ENCODE data around the gene GGCT. TPM values are rescaled to one million over a fixed set of nuclear protein-coding genes. Genes with fewer than 3 reads are reported as not detected.
"Not testable (repeated sequence)": the region's sequence is repeated elsewhere in the genome, so short reads cannot be mapped to it uniquely, and the experiment has no call there.

GGCT gene
- total RNA-seq, 2 donors from 2014 or later, result 46.4 to 48.9 TPM

DNA sequence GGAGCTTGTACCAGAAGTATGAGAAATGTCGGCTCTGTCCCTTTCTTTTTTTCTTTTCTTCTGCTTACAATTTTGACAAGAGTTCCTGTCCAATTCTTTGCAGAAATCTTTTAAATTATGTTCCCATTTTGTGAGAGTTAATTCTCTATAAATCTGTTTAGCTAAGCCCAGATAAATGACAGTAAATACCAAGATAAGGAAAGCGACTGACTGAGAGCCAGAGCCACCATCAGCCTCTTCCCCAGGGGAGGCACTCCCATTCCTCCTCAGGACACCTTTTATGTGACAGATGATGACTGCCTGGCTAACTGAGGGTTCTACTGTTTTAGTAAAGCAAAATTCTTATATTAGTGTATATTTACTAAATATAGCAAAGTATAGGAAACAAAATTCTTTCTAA, 6.9 kb upstream of the GGCT start:
- DNase-seq, result no peak
- no peak for TF ChIP-seq CTCF (conservative IDR thresholded peaks at IDR 0.05)
- no peak overlapping the region for H3K4me3 Mint-ChIP-seq
- WGBS, 2 experiments (ENCODE audit: insufficient coverage in 1 of 2, insufficient read length in 1 of 2), result 56 to 69% methylated on average over 1 to 2 of the region's 2 CpGs
- H3K27me3 Mint-ChIP-seq (ENCODE audit: insufficient read depth), result peaks cover 36% of the 10 kb centered on the region
- H3K4me3 ChIP-seq (ENCODE audit: low read length), result no peak overlapping the region
- no peak overlapping the region for H3K9ac ChIP-seq (ENCODE audit: extremely low read depth, low read length, poor library complexity, severe bottlenecking)
- peaks cover 16% of the 10 kb centered on the region for H3K9me3 ChIP-seq (ENCODE audit: control insufficient read depth, low read length)
- H3K36me3 ChIP-seq (ENCODE audit: control insufficient read depth, insufficient read depth, low read length), result no peaks in the 10 kb centered on the region
- H3K36me3 Mint-ChIP-seq (ENCODE audit: low read depth), result no peaks in the 10 kb centered on the region
- peaks cover 2% of the 10 kb centered on the region for H3K4me1 Mint-ChIP-seq
- no peak overlapping the region for H3K27ac ChIP-seq (ENCODE audit: low read depth, low read length)
- H3K4me1 ChIP-seq (ENCODE audit: control insufficient read depth, insufficient read depth, low read length), result no peaks in the 10 kb centered on the region
- H3K9me3 Mint-ChIP-seq, result peaks cover 31% of the 10 kb centered on the region
- H3K27ac Mint-ChIP-seq, result no peak overlapping the region
- H3K27me3 ChIP-seq (ENCODE audit: control insufficient read depth, insufficient read depth, low read length, poor library complexity, severe bottlenecking), result peaks cover 26% of the 10 kb centered on the region

DNA sequence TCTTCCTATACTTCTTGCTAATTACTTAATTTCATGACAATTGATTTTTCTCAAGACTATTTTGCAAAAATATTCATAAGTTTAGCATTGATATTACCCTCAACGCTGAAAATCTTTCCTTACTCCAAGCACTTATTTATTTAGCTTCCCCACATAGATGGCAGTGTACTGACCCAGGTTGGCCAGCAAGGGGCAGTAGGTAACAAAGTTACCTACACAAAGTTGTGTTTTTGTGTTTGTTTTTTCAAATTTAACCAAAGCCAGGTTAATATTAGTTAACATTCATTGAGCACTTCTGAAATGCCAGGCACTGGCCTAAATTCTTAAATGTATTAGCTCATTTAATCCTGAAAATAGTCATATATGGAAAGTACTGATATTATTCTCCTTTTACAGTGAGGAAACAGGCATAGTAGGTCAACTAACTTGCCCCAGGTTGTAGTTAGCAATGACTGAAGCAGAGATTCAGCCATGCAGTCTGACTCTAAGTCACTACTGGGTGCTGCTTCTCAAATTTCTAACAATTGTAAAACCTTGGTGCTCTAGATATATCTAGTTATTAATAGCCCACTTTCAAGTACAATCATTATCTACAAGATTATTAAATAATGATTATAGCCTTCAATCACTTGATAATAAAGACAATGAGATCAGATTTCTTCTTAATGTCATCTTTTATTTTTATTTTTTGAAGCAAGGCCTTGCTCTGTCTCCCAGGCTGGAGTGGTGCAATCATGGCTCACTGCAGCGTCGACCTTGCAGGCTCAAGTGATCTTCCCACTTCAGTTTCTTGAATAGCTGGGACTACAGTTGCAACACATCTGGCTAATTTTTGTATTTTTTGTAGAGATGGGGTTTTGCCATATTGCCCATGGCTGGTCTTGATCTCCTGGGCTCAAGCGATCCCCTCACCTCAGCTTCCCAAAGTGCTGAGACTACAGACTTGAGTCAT, 5.8 kb upstream of the GGCT start:
- Histone ChIP-seq H3K4me3 (ENCODE audit: low read length) (no peak overlapping the region), H3K9ac (ENCODE audit: extremely low read depth, low read length, poor library complexity, severe bottlenecking) (no peak overlapping the region), H3K27me3 (ENCODE audit: control insufficient read depth, insufficient read depth, low read length, poor library complexity, severe bottlenecking) (peaks cover 22% of the 10 kb centered on the region), H3K9me3 (ENCODE audit: control insufficient read depth, low read length) (peaks cover 18% of the 10 kb centered on the region), H3K36me3 (ENCODE audit: control insufficient read depth, insufficient read depth, low read length) (no peaks in the 10 kb centered on the region), H3K4me1 (ENCODE audit: control insufficient read depth, insufficient read depth, low read length) (no peaks in the 10 kb centered on the region), H3K27ac (ENCODE audit: low read depth, low read length) (no peak overlapping the region)
- WGBS, 2 experiments (ENCODE audit: insufficient coverage in 1 of 2, insufficient read length in 1 of 2), result 80 to 81% methylated on average over 2 to 4 of the region's 4 CpGs
- no peak overlapping the region for H3K4me3 Mint-ChIP-seq
- peak; percentile 93 for TF ChIP-seq CTCF (conservative IDR thresholded peaks at IDR 0.05)
- peaks cover 32% of the 10 kb centered on the region for H3K9me3 Mint-ChIP-seq
- H3K27me3 Mint-ChIP-seq (ENCODE audit: insufficient read depth), result peaks cover 41% of the 10 kb centered on the region
- no peaks in the 10 kb centered on the region for H3K36me3 Mint-ChIP-seq (ENCODE audit: low read depth)
- peak; percentile 58 for DNase-seq
- H3K27ac Mint-ChIP-seq, result no peak overlapping the region
- H3K4me1 Mint-ChIP-seq, result peaks cover 2% of the 10 kb centered on the region

GRCh38 chr7:30509171-30509857, 4.7 kb upstream of the GGCT start:
- not testable (repeated sequence) for H3K9ac ChIP-seq (ENCODE audit: extremely low read depth, low read length, poor library complexity, severe bottlenecking); H3K27ac Mint-ChIP-seq; H3K36me3 Mint-ChIP-seq (ENCODE audit: low read depth); H3K4me3 Mint-ChIP-seq; H3K4me1 Mint-ChIP-seq; H3K36me3 ChIP-seq (ENCODE audit: control insufficient read depth, insufficient read depth, low read length); H3K27ac ChIP-seq (ENCODE audit: low read depth, low read length); H3K4me3 ChIP-seq (ENCODE audit: low read length); H3K4me1 ChIP-seq (ENCODE audit: control insufficient read depth, insufficient read depth, low read length); DNase-seq
- peaks cover 18% of the 10 kb centered on the region for H3K27me3 ChIP-seq (ENCODE audit: control insufficient read depth, insufficient read depth, low read length, poor library complexity, severe bottlenecking)
- Mint-ChIP-seq H3K9me3 (peaks cover 33% of the 10 kb centered on the region), H3K27me3 (ENCODE audit: insufficient read depth) (peaks cover 41% of the 10 kb centered on the region)
- peaks cover 22% of the 10 kb centered on the region for H3K9me3 ChIP-seq (ENCODE audit: control insufficient read depth, low read length)
- WGBS, 2 experiments (ENCODE audit: insufficient coverage in 1 of 2, insufficient read length in 1 of 2), result 91 to 100% methylated on average over 1 to 9 of the region's 9 CpGs

DNA sequence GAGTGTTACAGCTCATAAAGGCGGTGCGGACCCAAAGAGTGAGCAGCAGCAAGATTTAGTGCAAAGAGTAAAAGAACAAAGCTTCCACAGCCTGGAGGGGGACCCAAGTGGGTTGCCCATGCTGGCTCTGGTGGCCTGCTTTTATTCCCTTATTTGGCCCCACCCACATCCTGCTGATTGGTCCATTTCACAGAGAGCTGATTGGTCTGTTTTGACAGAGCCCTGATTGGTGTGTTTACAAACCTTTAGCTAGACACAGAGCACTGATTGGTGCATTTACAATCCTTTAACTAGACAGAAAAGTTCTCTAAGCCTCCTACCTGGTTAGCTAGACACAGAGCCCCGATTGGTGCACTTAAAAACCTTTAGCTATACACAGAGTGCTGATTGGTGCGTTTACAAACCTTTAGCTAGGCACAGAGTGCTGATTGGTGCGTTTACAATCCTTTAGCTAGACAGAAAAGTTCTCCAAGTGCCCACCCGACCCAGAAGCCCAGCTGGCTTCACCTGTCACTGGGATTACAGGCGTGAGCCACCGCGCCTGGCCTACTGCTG, 2.8 kb upstream of the GGCT start:
- not testable (repeated sequence) for H3K4me1 Mint-ChIP-seq; H3K36me3 ChIP-seq (ENCODE audit: control insufficient read depth, insufficient read depth, low read length); H3K4me3 ChIP-seq (ENCODE audit: low read length); H3K4me3 Mint-ChIP-seq; DNase-seq; H3K36me3 Mint-ChIP-seq (ENCODE audit: low read depth); H3K27ac Mint-ChIP-seq; H3K9ac ChIP-seq (ENCODE audit: extremely low read depth, low read length, poor library complexity, severe bottlenecking); H3K4me1 ChIP-seq (ENCODE audit: control insufficient read depth, insufficient read depth, low read length); H3K27ac ChIP-seq (ENCODE audit: low read depth, low read length)
- Histone ChIP-seq H3K27me3 (ENCODE audit: control insufficient read depth, insufficient read depth, low read length, poor library complexity, severe bottlenecking) (peaks cover 17% of the 10 kb centered on the region), H3K9me3 (ENCODE audit: control insufficient read depth, low read length) (peaks cover 22% of the 10 kb centered on the region)
- 89 to 95% methylated on average over 4 to 9 of the region's 9 CpGs for WGBS, 2 experiments (ENCODE audit: insufficient coverage in 1 of 2, insufficient read length in 1 of 2)
- peaks cover 36% of the 10 kb centered on the region for H3K27me3 Mint-ChIP-seq (ENCODE audit: insufficient read depth)
- H3K9me3 Mint-ChIP-seq, result peaks cover 33% of the 10 kb centered on the region

All from endodermal cell (in vitro differentiated cells).